GM21619 (cell line): Measurements from ENCODE around the gene ASGR2.

ENCODE experiments used
- ATAC-seq: cut with Tn5 transposase; IDR thresholded peaks from one replicate; pipeline ENCODE4 v1.9.1; 2021; ENCODE audit not compliant: unreplicated experiment

ASGR2 gene

GRCh38 chr17:7064261-7064660 lies 50.4 kb downstream of the ASGR2 start:
- no peak for ATAC-seq

GRCh38 chr17:7063518-7064094 lies 51.0 kb downstream of the ASGR2 start:
- no peak for ATAC-seq

- no peak for ATAC-seq
These were observed 54.3 kb downstream of the ASGR2 start for GRCh38 chr17:7060165-7060891.

GRCh38 chr17:7058831-7059447 lies 55.7 kb downstream of the ASGR2 start:
- ATAC-seq: no peak

GRCh38 chr17:7056386-7056785 lies 58.2 kb downstream of the ASGR2 start:
- ATAC-seq: no peak
